IMR-90 (cell line): ENCODE data around the gene LAMB3. TPM values are rescaled to one million over a fixed set of nuclear protein-coding genes. Genes with fewer than 3 reads are reported as not detected.

ENCODE experiments used
- ATAC-seq: fragments of 200-7000 bp; cut with Tn5 transposase; 2 replicates; pipeline ENCODE4 v1.9.1; 2020; ENCODE audit warnings: low read depth, mild to moderate bottlenecking, moderate library complexity
- BruUV-seq: library from RNA; stranded (reverse); fragments of 400-500 nt; replicated peaks from 2 replicates; lab custom pipeline; 2021; lab: Mats Ljungman, UMichigan
- CTCF ChIA-PET: fragments of 300-600 bp; formaldehyde crosslinking; extraction: SDS; loops from one replicate; lab custom pipeline; 2021; ENCODE audit warnings: antibody characterized with exemption; lab: Yijun Ruan, JAX
- POLR2A ChIA-PET: fragments of 300-600 bp; sonication (Branson Sonifier 250); formaldehyde crosslinking; loops from one replicate; lab custom pipeline; 2022; ENCODE audit warnings: antibody characterized with exemption; ENCODE audit not compliant: unreplicated experiment; lab: Charles Lee
- DNase-seq: peaks from one replicate; pipeline ENCODE4 v3.0.0; 2013
- H2AFZ ChIP-seq: replicated peaks from 2 replicates; pipeline ENCODE3; 2013; ENCODE audit warnings: low read length, mild to moderate bottlenecking; ENCODE audit not compliant: poor library complexity
- H2AK5ac ChIP-seq: 2 replicates; pipeline ENCODE4 v1.6.1; 2013; ENCODE audit warnings: low read depth, low read length, inconsistent platforms
- H2AK9ac ChIP-seq: replicated peaks from 2 replicates; pipeline ENCODE3; 2013; ENCODE audit warnings: mild to moderate bottlenecking, low read depth, low read length, moderate library complexity; ENCODE audit not compliant: poor library complexity
- H2BK120ac ChIP-seq: 2 replicates; pipeline ENCODE4 v1.6.1; 2013; ENCODE audit warnings: low read depth, low read length, inconsistent platforms
- H2BK15ac ChIP-seq: 3 replicates; pipeline ENCODE4 v1.6.1; 2013; ENCODE audit warnings: low read depth, low read length, inconsistent platforms
- H2BK20ac ChIP-seq: 2 replicates; pipeline ENCODE4 v1.6.1; 2013; ENCODE audit warnings: low read depth, mild to moderate bottlenecking, inconsistent platforms, low read length, moderate library complexity
- H2BK5ac ChIP-seq: 2 replicates; pipeline ENCODE4 v1.6.1; 2013; ENCODE audit warnings: mild to moderate bottlenecking, low read depth, low read length, inconsistent platforms; ENCODE audit not compliant: poor library complexity, severe bottlenecking
- H3K14ac ChIP-seq: replicated peaks from 2 replicates; pipeline ENCODE4 v1.6.1; 2013; ENCODE audit warnings: low read depth, low read length, inconsistent platforms
- H3K18ac ChIP-seq: 2 replicates; pipeline ENCODE4 v1.6.1; 2013; ENCODE audit warnings: low read depth, low read length, control low read depth
- H3K23ac ChIP-seq: 2 replicates; pipeline ENCODE4 v1.6.1; 2013; ENCODE audit warnings: low read depth, low read length, inconsistent platforms
- H3K27ac ChIP-seq: 2 replicates; pipeline ENCODE4 v1.5.1; 2013; ENCODE audit warnings: mild to moderate bottlenecking, control low read depth, low read length; ENCODE audit not compliant: insufficient read depth
- H3K27me3 ChIP-seq: 2 replicates; pipeline ENCODE4 v1.6.1; 2013; ENCODE audit warnings: low read length; ENCODE audit not compliant: control insufficient read depth, insufficient read depth
- H3K36me3 ChIP-seq: 2 replicates; pipeline ENCODE4 v1.6.1; 2013; ENCODE audit warnings: low read length, mixed read lengths; ENCODE audit not compliant: control insufficient read depth, insufficient read depth
- H3K4ac ChIP-seq: 2 replicates; pipeline ENCODE4 v1.6.1; 2013; ENCODE audit warnings: low read depth, low read length, inconsistent platforms
- H3K4me1 ChIP-seq: 2 replicates; pipeline ENCODE4 v1.6.1; 2013; ENCODE audit warnings: low read length, mixed read lengths; ENCODE audit not compliant: control insufficient read depth, insufficient read depth
- H3K4me2 ChIP-seq: 2 replicates; pipeline ENCODE4 v1.6.1; 2013; ENCODE audit warnings: low read depth, mild to moderate bottlenecking, control low read depth, low read length, moderate library complexity
- H3K4me3 ChIP-seq: 2 replicates; pipeline ENCODE4 v1.5.1; 2013; ENCODE audit warnings: low read depth, mild to moderate bottlenecking, control low read depth, low read length, moderate library complexity; ENCODE audit not compliant: insufficient read depth
- H3K56ac ChIP-seq: 2 replicates; pipeline ENCODE4 v1.6.1; 2013; ENCODE audit warnings: low read length, inconsistent platforms; ENCODE audit not compliant: insufficient read depth; ENCODE audit errors: extremely low read depth
- H3K79me1 ChIP-seq, 2 experiments: 2 replicates each; pipeline ENCODE4 v1.6.1; 2013; ENCODE audit warnings: low read length in 2 of 2, inconsistent platforms in 1 of 2, low read depth in 1 of 2
- H3K9ac ChIP-seq: 2 replicates; pipeline ENCODE4 v1.6.1; 2013; ENCODE audit warnings: low read depth, low read length, control low read depth
- H3K9me1 ChIP-seq: 2 replicates; pipeline ENCODE4 v1.6.1; 2013; ENCODE audit warnings: low read length, inconsistent platforms; ENCODE audit not compliant: insufficient read depth
- H3K9me3 ChIP-seq: 2 replicates; pipeline ENCODE4 v1.6.1; 2013; ENCODE audit warnings: low read length; ENCODE audit not compliant: control insufficient read depth, insufficient read depth
- H4K20me1 ChIP-seq: 2 replicates; pipeline ENCODE4 v1.6.1; 2013; ENCODE audit warnings: low read length, inconsistent platforms; ENCODE audit not compliant: insufficient read depth
- H4K5ac ChIP-seq: 2 replicates; pipeline ENCODE4 v1.6.1; 2013; ENCODE audit warnings: mild to moderate bottlenecking, low read depth, low read length, control low read depth
- H4K8ac ChIP-seq, 2 experiments: 2 replicates each; pipeline ENCODE4 v1.6.1; 2013; ENCODE audit warnings: low read depth in 2 of 2, low read length in 2 of 2, control low read depth in 1 of 2, inconsistent platforms in 1 of 2
- H4K91ac ChIP-seq: 2 replicates; pipeline ENCODE4 v1.6.1; 2013; ENCODE audit warnings: low read depth, low read length, inconsistent platforms; ENCODE audit not compliant: insufficient read depth
- CEBPB ChIP-seq: IDR thresholded peaks from 2 replicates; pipeline ENCODE4 v1.6.1; 2012; ENCODE audit warnings: low read depth, low read length, improper control_type of control experiment
- ELK1 ChIP-seq: fragments of 150-350 bp; IDR thresholded peaks from 2 replicates; pipeline ENCODE4 v1.6.1; 2016; ENCODE audit warnings: low read depth, mild to moderate bottlenecking, low read length, moderate library complexity, borderline replicate concordance
- MAZ ChIP-seq: IDR thresholded peaks from 2 replicates; pipeline ENCODE4 v1.6.1; 2012; ENCODE audit warnings: low read depth, mild to moderate bottlenecking, low read length, improper control_type of control experiment, moderate library complexity, borderline replicate concordance
- RAD21 ChIP-seq: IDR thresholded peaks from 2 replicates; pipeline ENCODE4 v1.6.1; 2012; ENCODE audit warnings: low read length, improper control_type of control experiment
- RFX5 ChIP-seq: IDR thresholded peaks from 2 replicates; pipeline ENCODE4 v1.8.0; 2012; ENCODE audit warnings: low read depth, mild to moderate bottlenecking, low read length, moderate library complexity
- USF2 ChIP-seq: fragments of 150-350 bp; IDR thresholded peaks from 2 replicates; pipeline ENCODE4 v1.6.1; 2017; ENCODE audit warnings: mild to moderate bottlenecking, antibody characterized with exemption, low read length, low read depth
- WGBS, 2 experiments: methylation state at CpG; one replicate each; pipeline versions ENCODE4 v1.1.5 to v1.1.7; 2013; ENCODE audit warnings: missing lambda C conversion rate in 2 of 2; ENCODE audit not compliant: insufficient read length in 1 of 2; ENCODE audit errors: extremely low coverage in 2 of 2; 5-methylcytosine and 5-hydroxymethylcytosine counted together
- dilution Hi-C: fragments of 300-500 bp; cut with HindIII; formaldehyde crosslinking; loops from one replicate; pipeline ENCODE4 v1.14.3; 2018; ENCODE audit warnings: low sequenced_read_pairs; ENCODE audit not compliant: unreplicated experiment
- in situ Hi-C: fragments of 300-500 bp; cut with MboI; formaldehyde crosslinking; loops from 3 replicates; pipeline ENCODE4 v1.14.3; 2019; ENCODE audit warnings: low sequenced_read_pairs, inconsistent platforms, mixed read lengths
- intact Hi-C: fragments of 100-400 bp; cut with micrococcal nuclease; formaldehyde crosslinking; loops from 2 replicates; pipeline ENCODE4 v1.10.0; 2022
- polyA plus RNA-seq, 3 experiments: library from polyadenylated mRNA; depleted of rRNA; stranded (reverse); fragments of >200 nt; gene quantifications; 2 replicates each; pipeline ENCODE4 v1.2.3, GENCODE V29; 2012; ENCODE audit warnings: low replicate concordance in 1 of 3
- total RNA-seq: library from RNA; depleted of rRNA; stranded (reverse); fragments of >200 nt; gene quantifications from 2 replicates; pipeline ENCODE4 v1.2.3, GENCODE V29; 2012

The LAMB3 gene
- total and polyA plus RNA-seq, 2 of the 4 experiments (the other 2 are of a cell fraction), result 0.72 to 2.1 TPM

GRCh38 chr1:209614906-209615305 lies 37.3 kb downstream of the LAMB3 start:
- Histone ChIP-seq H4K8ac (no peak overlapping the region), H3K4me3 (no peak overlapping the region), H2AK5ac (no peak overlapping the region), H3K36me3 (no peaks in the 10 kb centered on the region), H2BK15ac (no peak overlapping the region), H3K79me1 (no peaks in the 10 kb centered on the region), H3K4me1 (no peaks in the 10 kb centered on the region), H3K9me3 (no peaks in the 10 kb centered on the region), H3K23ac (no peak overlapping the region), H3K4me2 (no peak overlapping the region), H2BK120ac (no peak overlapping the region), H3K27ac (no peak overlapping the region), H2AK9ac (no peak overlapping the region), H2AFZ (no peak overlapping the region), H3K9me1 (no peaks in the 10 kb centered on the region), H2BK5ac (no peak overlapping the region), H3K56ac (no peak overlapping the region), H4K20me1 (no peaks in the 10 kb centered on the region), H4K91ac (no peak overlapping the region), H3K14ac (no peak overlapping the region), H3K18ac (no peak overlapping the region), H3K4ac (no peak overlapping the region), H3K27me3 (no peaks in the 10 kb centered on the region), H4K5ac (no peak overlapping the region), H2BK20ac (no peak overlapping the region), H3K9ac (no peak overlapping the region)
- ChIA-PET POLR2A (no interaction called here), CTCF (interaction anchor here (1.0 kb wide), 1 partner anchor 13 kb away, joined by 3 read pairs; no protein-coding TSS in a partner anchor)
- ATAC-seq (no peak), DNase-seq (no peak)
- in situ Hi-C loops (no loop called here), intact Hi-C loops (no loop called here), dilution Hi-C loops (no loop called here)
- TF ChIP-seq MAZ, result no peak
- TF ChIP-seq RAD21, result no peak
- no peak for TF ChIP-seq RFX5
- TF ChIP-seq CEBPB, result no peak
- TF ChIP-seq USF2, result no peak
- TF ChIP-seq ELK1, result no peak
- BruUV-seq, result no TSS peak
- 100% methylated on average over 1 of the region's 5 CpGs; no CpG with 5 or more reads in 1 of the 2 experiments for WGBS, 2 experiments
